HG02938 (cell line): ENCODE measurements around the gene ENDOV.

ENCODE experiments used
- ATAC-seq: cut with Tn5 transposase; IDR thresholded peaks from one replicate; pipeline ENCODE4 v1.9.1; 2021; ENCODE audit warnings: mild to moderate bottlenecking, moderate library complexity; ENCODE audit not compliant: unreplicated experiment

ENDOV gene

DNA sequence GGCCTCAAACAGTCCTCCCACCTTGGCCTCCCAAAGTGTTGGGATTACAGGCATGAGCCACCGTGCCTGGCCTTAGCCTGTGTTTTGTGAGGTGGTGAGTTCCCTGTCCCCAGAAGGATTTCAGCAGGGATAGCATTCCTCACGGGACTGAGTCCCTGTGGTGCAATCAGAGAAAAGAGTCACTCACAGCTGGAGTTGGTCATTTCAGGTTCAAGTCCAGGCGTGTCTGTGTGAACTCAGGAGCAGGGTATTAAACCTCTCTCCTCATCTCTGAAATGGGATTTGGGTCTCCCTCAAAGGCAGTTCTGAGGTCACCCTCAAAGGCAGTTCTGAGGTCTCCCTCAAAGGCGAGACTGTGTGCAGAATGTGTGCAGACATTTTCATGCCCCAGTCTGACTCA lies 32.8 kb downstream of the ENDOV start:
- ATAC-seq = no peak

DNA sequence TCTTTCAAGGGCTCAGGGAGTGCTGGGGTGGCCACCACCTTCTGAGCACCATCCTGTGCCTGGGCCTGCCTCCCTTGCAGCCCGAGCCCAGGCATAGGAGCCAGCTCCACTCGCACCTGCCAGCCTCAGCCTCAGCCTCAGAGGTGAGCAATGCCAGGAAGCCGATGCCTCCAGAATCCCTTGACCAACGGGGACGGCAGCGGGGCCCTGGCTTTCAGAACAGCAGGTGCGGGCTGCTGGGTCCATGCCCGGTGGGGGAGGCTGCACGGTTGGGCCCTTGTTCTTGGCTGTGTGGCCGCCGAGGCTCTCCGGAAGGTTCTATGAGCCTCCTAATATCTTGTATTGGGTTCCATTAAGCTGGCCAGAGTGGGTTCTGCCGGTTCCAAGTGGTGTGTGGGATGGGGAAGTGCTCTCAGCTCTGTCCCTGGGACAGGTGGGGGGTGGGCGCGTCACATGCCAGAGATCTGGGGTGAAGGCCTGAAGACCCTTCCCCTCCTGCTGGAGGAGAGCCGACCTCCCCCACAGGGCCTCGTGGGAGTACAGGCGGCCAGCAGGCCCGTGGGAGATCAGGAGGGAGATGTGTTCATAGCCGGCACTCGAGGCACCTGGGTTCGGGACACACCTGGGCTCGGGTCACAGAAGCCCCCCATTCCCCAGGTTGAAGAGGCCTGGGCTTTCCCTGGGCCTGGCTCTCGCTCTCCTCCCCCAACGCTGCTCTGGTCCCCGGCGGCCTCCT lies 34.4 kb downstream of the ENDOV start:
- no peak for ATAC-seq

DNA sequence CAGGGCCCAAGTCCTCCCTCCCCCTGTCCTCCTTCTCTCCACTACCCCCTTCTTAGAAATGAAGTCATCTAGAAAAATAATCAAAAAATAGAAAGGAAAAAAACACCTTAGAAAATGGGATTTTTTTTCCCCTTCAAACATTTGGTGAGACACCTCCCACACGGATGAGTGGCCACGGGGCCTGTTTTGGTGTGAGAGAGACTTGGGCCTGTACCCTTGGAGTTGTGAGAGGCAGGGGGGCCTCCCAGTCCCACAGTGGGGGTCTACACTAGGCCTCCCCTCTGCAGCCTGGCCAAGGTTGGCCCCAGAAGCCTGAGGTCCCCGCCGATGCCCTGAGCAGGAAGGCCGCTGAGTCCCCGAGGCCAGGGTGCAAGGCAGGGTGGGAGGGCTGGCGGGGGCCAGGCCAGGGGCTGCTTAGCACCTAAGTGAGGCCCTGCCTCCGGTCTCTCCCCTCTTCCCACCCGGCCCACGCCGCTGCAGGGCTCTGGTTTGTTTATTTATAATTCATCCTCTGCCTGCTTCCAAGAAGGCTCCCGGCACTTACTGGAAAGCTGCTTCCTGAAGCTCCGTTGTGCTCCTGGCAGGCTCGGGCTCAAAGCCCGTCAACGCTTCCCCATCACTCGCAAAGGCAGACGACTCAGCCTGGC lies 35.1 kb downstream of the ENDOV start:
- no peak for ATAC-seq

DNA sequence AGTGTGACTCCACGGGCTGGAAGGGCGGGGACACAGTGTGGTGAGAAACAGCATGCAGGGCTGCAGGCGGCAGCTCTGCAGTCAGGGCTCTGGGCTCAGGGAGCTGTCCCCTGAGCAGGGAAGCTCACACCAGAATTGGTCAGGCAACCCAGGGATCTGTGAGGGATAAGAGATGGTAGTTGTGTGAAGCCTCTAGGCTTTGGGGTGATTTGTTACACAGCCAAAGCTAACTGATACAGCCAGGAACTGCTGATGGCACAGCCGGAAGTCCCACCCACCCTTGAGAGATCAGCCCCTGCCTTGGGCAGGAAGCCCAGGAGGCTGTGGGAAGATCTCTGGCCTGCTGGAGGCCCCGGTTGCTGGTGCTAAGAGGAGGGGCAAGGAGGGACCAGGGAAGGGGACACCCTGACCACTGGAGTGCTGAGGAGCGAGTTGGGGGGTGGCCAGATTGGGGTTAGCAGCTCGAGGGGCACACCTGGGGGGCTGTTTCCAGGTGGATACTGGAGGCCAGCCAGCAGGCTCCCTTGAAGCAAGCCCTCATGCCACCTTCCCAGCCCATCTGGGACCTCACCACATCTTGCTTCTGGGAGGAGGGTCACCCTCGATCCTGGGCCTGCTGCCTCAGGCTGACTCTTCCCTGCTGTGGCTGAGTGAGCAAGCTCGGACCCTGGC lies 36.3 kb downstream of the ENDOV start:
- no peak for ATAC-seq

DNA sequence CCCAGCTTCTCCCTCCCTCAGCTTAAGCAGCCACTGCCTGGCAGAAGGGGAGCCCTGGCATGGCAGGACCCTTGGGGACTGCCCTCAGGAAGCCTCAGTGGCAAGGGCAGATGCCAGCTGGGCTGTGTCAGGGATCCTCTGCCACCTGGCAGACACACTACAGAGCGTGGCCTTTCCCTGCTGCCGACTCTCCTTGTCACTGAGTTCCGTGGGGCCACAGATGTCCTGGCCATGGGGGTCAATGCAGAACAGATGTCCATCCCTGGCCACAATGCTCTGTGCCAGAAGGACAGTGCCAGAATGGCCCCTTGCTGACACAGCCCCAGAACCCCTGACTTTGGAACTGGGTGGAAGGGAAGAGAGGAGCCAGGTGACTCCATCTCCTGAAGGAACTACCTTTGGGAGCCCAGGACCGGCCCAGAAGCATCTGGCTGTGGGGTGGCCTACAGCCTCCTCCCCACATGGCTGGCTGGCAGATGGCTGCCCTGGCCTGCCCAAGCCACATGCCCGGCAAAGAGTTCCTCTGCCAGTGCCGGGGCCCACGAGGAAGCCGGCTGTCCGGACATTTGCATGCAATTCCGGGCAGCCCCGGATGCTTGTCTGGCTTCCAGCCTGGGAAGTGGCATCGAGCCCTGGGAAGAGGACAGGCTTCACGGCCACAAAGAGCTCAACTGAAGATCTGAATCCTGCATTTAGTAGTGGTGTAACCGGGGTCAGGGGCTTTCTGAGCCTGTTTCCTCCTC lies 37.4 kb downstream of the ENDOV start:
- ATAC-seq = no peak

DNA sequence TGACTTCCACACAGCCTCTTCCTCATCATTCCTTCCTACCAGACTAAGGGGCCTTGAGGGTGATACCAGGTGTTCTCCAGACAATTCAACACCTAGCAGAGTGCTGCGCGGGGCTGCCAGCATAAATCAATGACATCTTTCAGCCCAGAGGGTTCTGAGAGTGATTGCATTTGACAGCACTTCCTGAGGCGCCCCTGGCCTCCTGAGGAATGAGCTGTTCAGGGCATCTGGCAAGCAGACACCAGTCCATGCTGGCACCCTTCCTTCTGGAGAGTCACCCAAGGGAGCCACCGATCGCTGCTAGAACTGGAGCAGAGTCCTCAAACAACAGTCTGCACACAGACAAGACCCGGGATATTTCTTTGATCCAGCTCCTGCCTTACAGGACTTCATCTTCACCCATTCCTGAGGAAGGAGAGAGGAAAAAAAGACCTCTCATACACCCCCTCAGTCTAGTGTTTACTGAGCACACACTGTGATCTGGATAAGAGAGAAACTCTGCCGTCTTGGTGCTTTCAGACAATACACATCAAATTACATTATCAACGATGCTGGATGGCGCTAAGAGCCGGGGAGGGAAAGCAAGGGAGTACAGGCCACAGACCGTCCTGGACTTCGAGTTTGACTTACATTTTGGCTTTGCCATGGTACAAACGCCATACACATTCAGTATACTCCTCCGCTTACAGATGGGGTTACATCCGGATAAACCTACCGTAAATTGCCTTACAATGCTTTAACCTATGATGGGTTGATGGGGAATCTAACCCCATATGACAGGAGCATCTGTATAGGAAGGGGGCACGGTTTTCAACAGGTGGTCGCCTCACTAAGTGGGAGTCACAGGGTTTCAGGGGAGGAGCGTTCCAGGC lies 38.4 kb downstream of the ENDOV start:
- ATAC-seq = no peak

DNA sequence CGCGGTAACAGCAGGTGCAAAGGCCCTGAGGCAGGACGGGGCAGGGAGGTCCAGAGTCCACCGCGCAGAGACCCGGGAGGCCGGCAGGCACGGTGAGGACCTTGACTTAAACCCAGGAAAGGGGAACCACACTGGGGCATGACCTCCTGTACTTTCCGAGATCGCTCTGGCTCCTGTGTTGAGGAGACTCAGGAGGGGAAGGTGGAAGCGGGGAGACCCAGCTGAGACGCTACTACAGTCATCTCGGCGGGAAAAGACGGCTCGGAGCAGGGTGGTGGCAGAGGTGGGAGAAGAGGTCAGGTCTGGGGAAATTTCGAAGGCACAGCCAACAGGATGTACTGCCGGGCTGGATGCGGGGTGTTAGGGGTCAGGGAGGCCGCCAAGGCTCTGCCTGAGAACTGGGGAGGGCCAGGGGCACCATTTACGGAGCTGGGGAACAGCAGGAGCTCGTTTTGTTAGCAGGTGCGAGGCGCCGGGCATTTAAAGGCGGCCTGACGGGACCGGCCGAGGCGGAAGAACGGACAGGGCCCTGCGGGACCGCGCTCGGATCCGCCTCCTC lies 39.1 kb downstream of the ENDOV start:
- no peak for ATAC-seq

DNA sequence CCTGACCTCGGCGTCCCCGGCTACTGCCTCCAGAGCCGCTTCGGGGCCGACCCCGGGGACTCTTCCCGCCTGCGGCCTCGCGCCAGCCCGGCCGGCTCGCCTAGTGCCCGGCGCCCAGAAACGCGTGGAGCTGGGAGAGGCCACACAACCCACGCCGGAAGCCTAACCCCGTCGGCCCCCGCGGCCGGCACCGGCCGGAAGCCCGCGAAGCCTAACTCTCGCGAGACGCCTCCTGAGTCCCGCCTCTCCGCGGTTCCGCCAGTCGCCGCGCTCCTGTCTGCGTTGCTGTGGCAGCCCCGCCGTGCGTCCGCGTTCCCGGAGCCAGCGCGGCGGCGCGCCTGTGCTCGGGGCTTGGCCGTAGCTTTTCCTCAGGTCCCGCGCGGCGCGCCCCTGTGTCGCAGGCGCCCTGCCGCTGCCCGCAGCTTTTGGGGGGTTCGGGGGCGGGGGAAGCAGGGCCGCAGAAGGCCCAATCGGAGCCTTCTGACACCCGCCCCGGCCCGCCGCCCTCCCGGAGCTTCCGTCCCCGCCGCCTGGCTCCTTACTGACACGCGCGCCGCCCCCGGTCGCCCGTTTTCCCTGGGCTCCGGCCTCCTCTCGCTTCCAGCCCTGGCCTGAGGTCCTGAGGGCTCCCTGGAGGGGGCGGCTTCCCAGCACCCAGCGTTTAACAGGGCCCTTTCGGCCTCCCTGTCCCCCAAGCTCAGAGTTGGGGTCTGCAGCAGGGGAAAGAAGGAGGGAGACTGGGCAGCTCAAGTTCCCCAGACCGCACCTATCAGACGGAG lies 39.8 kb downstream of the ENDOV start:
- peak; percentile 83 for ATAC-seq

DNA sequence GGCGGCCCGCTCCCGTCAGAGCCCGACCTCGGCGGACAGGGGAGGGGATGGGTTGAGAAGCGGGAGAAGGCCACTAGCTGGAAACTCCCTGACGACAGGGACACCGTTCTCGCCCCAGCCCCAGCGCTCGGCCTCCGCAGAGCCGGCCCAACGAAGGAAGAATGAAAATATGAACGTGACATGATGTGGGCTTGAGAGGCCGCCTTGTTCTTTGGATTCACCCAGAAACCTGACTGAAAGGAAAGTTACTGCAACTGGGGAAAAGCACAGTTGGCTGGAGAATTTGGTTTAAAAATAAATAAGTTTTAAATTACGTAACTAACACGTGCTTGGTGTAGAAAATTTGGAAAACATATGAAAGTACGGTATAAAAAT lies 40.4 kb downstream of the ENDOV start:
- ATAC-seq = no peak

DNA sequence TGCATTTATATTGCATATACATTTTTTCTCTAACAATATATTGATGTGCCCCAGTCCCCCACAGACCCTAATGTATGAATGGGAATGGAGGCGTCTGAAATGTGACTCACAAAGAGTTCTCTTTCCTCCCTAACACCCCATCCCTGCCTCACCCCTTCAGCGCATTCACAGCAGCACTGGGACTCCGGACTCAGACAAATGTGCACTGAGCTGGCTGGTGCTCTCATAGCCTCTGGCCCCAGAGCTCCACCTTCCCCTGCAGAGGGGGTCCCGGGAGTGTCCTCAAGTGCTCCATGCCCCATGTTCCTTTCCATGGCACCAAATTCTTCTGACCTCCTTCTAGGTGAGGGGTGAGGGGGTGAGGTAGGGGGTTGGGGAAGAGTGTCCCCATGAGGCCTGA lies 40.8 kb downstream of the ENDOV start:
- no peak for ATAC-seq

DNA sequence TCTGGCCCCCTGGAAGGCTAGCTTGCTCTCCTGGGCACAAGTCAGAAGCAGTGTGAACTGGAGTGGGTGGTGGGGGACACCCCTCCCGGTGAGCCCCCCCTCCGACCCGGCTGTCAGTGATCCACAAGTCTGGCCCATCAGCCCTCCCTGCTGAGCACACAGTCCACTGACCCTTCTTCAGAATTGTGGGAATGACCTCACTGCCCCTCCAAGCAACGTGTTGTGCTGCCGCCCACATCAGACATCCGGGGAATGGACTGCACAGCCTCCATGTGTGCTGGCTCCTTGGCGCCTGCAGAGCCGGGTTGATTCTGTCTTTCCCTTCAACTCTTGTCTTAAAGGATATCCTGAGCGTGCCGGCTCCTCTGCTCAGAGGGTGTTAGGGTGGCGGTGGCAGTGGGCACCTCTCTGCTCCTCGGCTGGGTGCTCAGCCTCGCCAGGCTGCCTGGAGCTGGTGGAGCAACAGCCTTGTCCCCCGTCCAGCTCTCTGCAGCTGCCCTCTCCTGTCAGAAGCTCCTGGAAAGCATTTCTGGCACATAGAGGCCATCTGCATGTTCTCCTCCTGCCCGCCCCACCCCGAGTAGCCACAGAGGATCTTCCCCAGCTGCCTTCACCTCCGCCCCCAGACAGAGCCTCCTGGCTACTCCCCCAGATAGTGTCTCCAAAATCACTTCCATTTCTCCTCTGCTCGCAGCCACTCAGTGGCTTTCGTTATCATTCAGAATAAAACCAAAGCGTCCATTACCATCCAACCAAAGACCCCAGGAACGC lies 41.7 kb downstream of the ENDOV start:
- no peak for ATAC-seq

DNA sequence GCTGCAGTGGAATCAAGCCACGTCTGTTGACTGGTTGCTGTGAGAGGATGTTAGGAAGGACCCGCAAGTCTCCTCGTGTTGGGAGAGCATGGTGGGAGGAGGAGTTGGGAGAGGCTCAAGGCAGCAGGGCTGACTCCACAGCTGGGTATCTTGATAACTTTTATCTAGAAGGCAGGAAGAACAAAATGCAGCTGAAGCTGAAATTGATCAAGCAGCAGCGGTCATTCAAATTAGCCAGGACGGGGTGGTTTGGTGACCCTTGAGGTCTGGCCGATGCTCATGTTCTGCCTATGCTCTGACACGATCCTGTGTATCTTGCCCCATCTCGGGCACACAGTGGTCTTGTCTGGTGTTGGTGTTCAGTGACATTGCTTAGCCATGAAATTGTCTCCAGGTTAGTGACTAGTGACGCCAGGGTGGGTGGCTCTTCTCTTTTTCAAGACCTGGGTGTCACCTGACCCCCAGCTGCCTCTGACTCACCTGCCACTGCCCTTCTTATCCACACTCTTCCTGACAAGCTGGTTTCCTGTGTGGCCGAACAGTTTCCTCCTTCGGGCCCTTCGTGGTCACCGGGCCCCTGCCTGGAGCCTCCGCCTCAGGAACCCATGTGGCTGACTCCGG lies 42.4 kb downstream of the ENDOV start:
- no peak for ATAC-seq

DNA sequence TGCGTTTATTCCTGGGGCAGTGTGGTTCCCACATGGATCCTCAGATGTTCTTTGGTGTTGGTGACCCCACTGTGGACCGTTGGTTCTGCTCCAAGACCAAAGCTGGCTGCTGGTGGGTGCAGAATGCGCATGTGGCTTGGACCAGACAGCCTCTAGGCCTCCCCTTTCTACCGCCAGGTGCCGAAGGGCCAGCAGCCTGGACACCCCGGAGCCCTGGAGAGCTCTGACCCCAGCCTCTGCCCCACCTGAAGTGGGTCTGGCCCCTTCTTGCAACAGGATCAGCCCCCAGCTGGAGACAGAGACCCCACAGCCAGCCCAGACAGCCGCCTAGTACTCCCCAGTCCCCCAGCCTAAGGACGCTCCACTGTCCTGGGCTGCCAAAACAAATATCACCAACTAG lies 43.0 kb downstream of the ENDOV start:
- ATAC-seq = no peak

DNA sequence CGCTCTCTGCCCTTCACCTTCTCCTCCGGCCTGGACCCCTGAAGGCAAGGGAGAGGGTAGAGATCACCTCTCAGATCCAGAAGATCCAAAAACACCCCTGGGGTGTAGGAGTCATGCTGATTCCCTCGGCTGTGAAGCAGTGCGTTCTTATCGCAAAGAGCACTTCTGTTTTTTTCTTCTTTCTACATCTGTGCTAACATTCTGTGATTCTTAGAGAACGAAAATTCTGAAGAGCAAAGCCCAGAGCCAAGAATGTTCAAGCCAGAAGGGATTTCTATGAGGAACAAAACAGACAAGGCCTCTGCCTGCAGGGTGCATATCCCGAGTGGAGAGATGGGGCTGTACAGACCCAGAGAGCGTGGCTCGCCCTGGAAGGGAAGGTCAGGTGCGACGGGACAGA lies 44.3 kb downstream of the ENDOV start:
- ATAC-seq = no peak

DNA sequence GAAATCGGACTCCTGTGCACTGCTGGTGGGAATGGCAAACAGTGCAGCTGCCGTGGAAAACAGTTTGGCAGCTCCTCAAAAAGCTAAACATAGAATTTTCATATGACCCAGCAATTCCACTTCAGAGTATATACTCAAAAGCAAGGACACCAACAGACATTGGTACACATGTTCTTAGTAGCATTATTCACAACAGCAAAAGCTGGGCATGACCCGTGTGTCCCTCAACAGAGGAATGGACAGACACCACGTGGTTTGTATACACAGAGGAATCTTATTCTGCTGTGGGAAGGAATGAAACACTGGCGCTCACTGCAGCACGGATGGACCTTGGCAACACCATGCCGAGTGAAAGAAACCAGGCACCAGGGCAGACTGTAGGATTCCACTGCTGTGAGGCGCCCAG lies 45.5 kb downstream of the ENDOV start:
- no peak for ATAC-seq

DNA sequence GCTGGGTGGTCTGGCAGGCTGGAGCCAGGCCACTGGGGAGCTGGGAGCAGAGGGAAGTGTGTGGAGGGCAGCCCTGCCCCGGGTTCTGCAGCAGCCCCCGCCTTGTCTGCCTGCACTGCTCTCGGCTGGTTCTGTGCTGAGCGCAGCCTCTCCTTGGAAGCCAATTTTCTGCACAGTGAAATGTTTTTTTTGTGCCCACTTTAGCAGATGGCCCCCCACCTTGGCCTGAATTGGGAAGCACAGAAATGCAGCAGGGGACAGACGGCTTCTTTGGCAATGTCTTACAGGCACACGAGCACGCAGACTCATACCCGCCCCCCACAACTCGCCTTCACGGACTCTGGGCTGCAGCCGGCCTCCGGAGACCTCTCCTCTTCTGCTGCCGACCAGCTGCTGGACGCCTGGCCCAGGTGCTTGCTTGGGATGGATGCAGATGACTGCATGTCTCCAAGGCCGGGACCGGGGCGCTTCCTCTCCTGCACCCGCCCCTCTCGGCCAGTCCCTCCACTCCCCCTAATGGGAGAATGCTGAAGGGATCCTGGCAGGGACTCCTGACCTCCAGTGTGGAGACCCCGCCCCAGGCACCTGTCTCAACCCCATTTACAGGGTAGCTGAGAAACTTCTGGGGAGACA lies 46.7 kb downstream of the ENDOV start:
- ATAC-seq = no peak

DNA sequence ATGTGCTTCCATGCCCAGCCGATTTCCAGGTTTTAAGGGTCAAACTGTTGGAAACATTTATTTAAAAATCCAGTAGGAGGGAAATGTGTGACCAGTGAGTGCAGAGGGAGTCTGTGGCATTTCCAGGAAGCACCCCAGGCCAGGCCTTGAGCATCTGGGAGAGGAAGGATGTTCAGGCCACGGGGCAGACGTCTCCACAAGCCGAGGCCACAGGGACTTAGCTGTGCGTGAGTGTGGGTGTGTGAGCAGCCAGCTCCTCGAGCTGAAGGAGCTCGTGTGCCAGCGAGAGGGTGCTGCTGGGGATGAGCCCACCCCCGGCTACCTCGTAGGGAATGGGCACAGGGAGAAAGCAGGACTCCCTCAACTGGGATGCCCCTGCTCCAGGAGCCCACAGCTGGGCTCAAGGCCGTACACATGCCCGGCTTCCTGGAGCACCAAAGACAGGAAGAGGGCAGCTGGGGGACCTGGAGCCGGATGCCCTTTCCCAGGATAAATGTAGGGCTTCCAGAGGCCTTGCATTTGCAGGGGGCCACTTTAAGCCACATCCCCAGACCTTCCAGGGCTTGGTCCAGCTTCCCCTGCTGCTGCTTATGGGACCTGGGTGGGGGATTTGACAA lies 48.9 kb downstream of the ENDOV start:
- ATAC-seq = no peak
